NCI-H187 (cell line): ENCODE data around the gene WNT2B.
A peak's percentile ranks its signal among the peaks of the same experiment; 100 is the strongest.

Experiments
- DNase-seq, 2 experiments: peaks; one replicate each; lab custom pipeline; 2025; lab: John Stamatoyannopoulos, UW

WNT2B gene

GRCh38 chr1:112504661-112505399 is 3.9 kb upstream of the WNT2B start:
- DNase-seq: no peak

- DNase-seq: no peak
These were observed 3.4 kb upstream of the WNT2B start for GRCh38 chr1:112505400-112505785.

- no peak for DNase-seq
These were observed 2.9 kb upstream of the WNT2B start for GRCh38 chr1:112505878-112506277.

- DNase-seq: no peak
These were observed 2.5 kb upstream of the WNT2B start for GRCh38 chr1:112506306-112506705.

GRCh38 chr1:112506731-112507130 is 2.0 kb upstream of the WNT2B start:
- DNase-seq: no peak

- no peak for DNase-seq
These were observed 1.4 kb upstream of the WNT2B start for GRCh38 chr1:112507336-112507735.

- DNase-seq: no peak
These were observed 866 bp upstream of the WNT2B start for GRCh38 chr1:112507921-112508277.

GRCh38 chr1:112509005-112509659 is 367 bp downstream of the WNT2B start:
- no peak for DNase-seq

GRCh38 chr1:112509660-112510178 is 954 bp downstream of the WNT2B start:
- no peak for DNase-seq

- no peak for DNase-seq
These were observed 1.6 kb downstream of the WNT2B start for GRCh38 chr1:112510340-112510739.

- DNase-seq: no peak
These were observed 3.1 kb downstream of the WNT2B start for GRCh38 chr1:112511897-112512296.

GRCh38 chr1:112513112-112513870 is 4.5 kb downstream of the WNT2B start:
- DNase-seq: no peak

GRCh38 chr1:112514901-112515300 is 6.1 kb downstream of the WNT2B start:
- DNase-seq: no peak

GRCh38 chr1:112515311-112516009 is 6.7 kb downstream of the WNT2B start:
- no peak for DNase-seq

GRCh38 chr1:112516141-112516540 is 7.4 kb downstream of the WNT2B start:
- no peak for DNase-seq

GRCh38 chr1:112517231-112517630 is 8.5 kb downstream of the WNT2B start:
- peak in 1 of 2 experiments; percentile 11 for DNase-seq

GRCh38 chr1:112517646-112518045 is 8.9 kb downstream of the WNT2B start:
- no peak for DNase-seq

GRCh38 chr1:112518186-112518585 is 9.4 kb downstream of the WNT2B start:
- DNase-seq: no peak

GRCh38 chr1:112520166-112520565 is 11.4 kb downstream of the WNT2B start:
- no peak for DNase-seq

- no peak for DNase-seq
These were observed 13.9 kb downstream of the WNT2B start for GRCh38 chr1:112522621-112523020.

GRCh38 chr1:112524251-112524650 is 15.5 kb downstream of the WNT2B start:
- DNase-seq: no peak

- no peak for DNase-seq
These were observed 16.2 kb downstream of the WNT2B start for GRCh38 chr1:112524986-112525385.
